ENCODE results near the gene GNRHR. TPM values are rescaled to one million over a fixed set of nuclear protein-coding genes. Genes with fewer than 3 reads are reported as not detected.

Gene GNRHR
- polyA plus RNA-seq, 1 of the 3 experiments (the other 2 are of a cell fraction), result 0.02 TPM

DNA sequence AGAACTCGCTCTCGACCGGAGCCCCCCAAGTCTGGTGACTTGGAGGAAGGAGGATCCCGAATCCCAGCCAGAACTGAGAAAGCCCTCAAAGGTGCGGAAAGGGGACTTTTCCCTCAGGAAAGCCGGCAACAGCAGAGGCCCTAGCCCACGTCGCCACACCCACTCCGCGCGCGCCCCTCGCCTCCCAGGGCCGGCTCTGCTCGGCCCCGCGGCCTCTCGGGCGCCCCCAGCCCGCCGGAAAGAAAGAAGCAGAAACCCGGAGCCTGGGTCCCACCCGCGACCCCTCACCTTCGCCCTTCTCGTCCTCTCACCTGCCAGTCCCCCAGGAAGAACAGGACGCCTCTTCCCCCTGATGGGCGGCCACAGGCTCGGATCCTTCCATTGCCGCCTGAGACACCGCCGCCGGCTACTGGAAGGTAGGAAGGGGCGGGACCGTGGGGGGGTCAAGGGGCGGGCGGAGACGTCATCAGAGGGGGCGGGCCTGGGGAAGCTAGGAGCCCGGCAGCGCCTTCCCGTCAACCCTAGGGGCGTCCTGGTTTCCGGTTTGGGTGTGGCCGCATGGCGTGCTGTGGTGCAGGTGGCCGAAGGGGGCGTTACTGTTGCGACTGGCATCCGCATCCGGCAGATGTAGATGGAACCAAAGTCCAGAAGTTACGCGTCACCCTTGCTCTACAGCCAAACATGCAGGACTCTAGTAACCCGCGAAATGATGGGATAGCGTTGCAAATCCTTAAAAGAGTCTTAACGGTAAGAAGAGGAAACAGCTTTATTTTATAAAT, 53.3 kb downstream of the GNRHR start, which contains the start of gene UBA6 (continued):
- TF ChIP-seq, protein P1, sequence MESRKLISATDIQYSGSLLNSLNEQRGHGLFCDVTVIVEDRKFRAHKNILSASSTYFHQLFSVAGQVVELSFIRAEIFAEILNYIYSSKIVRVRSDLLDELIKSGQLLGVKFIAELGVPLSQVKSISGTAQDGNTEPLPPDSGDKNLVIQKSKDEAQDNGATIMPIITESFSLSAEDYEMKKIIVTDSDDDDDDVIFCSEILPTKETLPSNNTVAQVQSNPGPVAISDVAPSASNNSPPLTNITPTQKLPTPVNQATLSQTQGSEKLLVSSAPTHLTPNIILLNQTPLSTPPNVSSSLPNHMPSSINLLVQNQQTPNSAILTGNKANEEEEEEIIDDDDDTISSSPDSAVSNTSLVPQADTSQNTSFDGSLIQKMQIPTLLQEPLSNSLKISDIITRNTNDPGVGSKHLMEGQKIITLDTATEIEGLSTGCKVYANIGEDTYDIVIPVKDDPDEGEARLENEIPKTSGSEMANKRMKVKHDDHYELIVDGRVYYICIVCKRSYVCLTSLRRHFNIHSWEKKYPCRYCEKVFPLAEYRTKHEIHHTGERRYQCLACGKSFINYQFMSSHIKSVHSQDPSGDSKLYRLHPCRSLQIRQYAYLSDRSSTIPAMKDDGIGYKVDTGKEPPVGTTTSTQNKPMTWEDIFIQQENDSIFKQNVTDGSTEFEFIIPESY (IDR thresholded peaks at IDR 0.05; ENCODE audit: borderline replicate concordance, low read depth), result no peak
- TF ChIP-seq RXRA (IDR thresholded peaks at IDR 0.05; ENCODE audit: borderline replicate concordance, low read depth), result no peak
- TF ChIP-seq EP300 (IDR thresholded peaks at IDR 0.05; ENCODE audit: borderline replicate concordance in 1 of 2, low read depth in 1 of 2, low read length in 1 of 2), result no peak
- TF ChIP-seq FOSL2 (IDR thresholded peaks at IDR 0.05; ENCODE audit: borderline replicate concordance, low read depth), result no peak
- no peak for TF ChIP-seq SMC3 (IDR thresholded peaks at IDR 0.05; ENCODE audit: low read depth, low read length)
- no peak for TF ChIP-seq NRF1 (IDR thresholded peaks at IDR 0.05; ENCODE audit: low read depth, low read length)
- no peak for TF ChIP-seq TEAD4 (IDR thresholded peaks at IDR 0.05; ENCODE audit: borderline replicate concordance, insufficient read depth)
- TF ChIP-seq, protein P2, sequence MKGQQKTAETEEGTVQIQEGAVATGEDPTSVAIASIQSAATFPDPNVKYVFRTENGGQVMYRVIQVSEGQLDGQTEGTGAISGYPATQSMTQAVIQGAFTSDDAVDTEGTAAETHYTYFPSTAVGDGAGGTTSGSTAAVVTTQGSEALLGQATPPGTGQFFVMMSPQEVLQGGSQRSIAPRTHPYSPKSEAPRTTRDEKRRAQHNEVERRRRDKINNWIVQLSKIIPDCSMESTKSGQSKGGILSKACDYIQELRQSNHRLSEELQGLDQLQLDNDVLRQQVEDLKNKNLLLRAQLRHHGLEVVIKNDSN (IDR thresholded peaks at IDR 0.05; ENCODE audit: borderline replicate concordance, low read depth), result 0 out of 2 replicates have a peak, but pooled peaks have one; percentile 16
- TF ChIP-seq RAD21 (IDR thresholded peaks at IDR 0.05; ENCODE audit: low read length), result no peak
- peak; percentile 41; the same call in 1 of the 2 replicates for TF ChIP-seq TCF12 (IDR thresholded peaks at IDR 0.05)
- TF ChIP-seq MXI1 (IDR thresholded peaks at IDR 0.05; ENCODE audit: low read depth, low read length), result peak; percentile 87

DNA sequence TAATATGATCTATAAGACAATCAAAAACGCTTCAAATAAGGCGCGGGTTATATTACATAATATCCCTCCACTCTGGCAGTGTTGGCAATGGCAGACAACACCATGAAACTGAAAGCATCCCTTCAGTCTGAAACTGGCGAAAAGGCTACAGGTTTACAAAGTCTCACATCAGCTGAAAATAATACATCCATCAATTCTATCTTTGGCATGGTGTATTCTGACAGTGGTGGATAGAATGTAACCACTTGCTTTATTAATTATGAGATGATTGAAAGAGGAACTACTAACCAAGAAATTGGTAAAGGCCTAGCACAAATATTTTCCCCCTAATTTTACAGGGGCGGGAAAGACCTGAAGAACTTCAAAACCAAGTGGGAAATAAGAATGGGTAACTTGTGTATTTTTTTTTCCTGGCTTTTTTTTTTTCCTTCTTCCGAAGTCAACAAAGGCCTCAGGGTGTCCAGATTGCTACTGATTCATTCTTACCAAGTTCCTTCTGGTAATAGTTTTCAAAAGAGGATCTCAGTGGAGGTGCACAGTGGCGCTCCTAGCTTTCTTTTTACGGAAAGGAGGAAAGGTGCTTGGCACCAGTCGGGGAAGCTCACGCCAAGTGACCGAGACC, 54.0 kb downstream of the GNRHR start:
- H3K4me3 ChIP-seq (ENCODE audit: low read depth in 2 of 2, low read length in 1 of 2), result peak overlapping the region; percentile 82 to 86
- no peaks in the 10 kb centered on the region for H3K9me2 ChIP-seq
- whole genome bisulfite sequencing (ENCODE audit: low lambda C conversion rate), result 12% methylated on average over 11 of the region's 11 CpGs
- ChIA-PET CTCF (interaction anchor here (1.3 to 2.6 kb wide), 6 partner anchors 14 to 78 kb away, joined by 3 to 9 read pairs (median 6); no protein-coding TSS in a partner anchor), POLR2A (interaction anchor here (2.7 kb wide), 1 partner anchor 12 kb away, joined by 7 read pairs; no protein-coding TSS in a partner anchor)
- H3K27me3 ChIP-seq (ENCODE audit: insufficient read depth), result no peaks in the 10 kb centered on the region
- peaks cover 11 to 20% of the 10 kb centered on the region in 2 experiments for H3K36me3 ChIP-seq (replicated peaks in 1 of 2; ENCODE audit: control insufficient read depth in 1 of 2, insufficient read depth in 2 of 2, low read length in 1 of 2)
- no peaks in the 10 kb centered on the region for H3F3A ChIP-seq (replicated peaks; ENCODE audit: insufficient read depth)
- peak overlapping the region; percentile 85 to 90 for H3K27ac ChIP-seq (ENCODE audit: low read depth in 2 of 2, low read length in 1 of 2)
- no peaks in the 10 kb centered on the region for H3K9me3 ChIP-seq
- TF ChIP-seq, protein P3, sequence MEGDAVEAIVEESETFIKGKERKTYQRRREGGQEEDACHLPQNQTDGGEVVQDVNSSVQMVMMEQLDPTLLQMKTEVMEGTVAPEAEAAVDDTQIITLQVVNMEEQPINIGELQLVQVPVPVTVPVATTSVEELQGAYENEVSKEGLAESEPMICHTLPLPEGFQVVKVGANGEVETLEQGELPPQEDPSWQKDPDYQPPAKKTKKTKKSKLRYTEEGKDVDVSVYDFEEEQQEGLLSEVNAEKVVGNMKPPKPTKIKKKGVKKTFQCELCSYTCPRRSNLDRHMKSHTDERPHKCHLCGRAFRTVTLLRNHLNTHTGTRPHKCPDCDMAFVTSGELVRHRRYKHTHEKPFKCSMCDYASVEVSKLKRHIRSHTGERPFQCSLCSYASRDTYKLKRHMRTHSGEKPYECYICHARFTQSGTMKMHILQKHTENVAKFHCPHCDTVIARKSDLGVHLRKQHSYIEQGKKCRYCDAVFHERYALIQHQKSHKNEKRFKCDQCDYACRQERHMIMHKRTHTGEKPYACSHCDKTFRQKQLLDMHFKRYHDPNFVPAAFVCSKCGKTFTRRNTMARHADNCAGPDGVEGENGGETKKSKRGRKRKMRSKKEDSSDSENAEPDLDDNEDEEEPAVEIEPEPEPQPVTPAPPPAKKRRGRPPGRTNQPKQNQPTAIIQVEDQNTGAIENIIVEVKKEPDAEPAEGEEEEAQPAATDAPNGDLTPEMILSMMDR (IDR thresholded peaks at IDR 0.05), result no peak
- no peak for TF ChIP-seq TCF12 (IDR thresholded peaks at IDR 0.05)
- TF ChIP-seq RXRA (IDR thresholded peaks at IDR 0.05; ENCODE audit: borderline replicate concordance, low read depth), result no peak
- no peak for TF ChIP-seq ELF1 (IDR thresholded peaks at IDR 0.05)
- TF ChIP-seq RAD21 (IDR thresholded peaks at IDR 0.05; ENCODE audit: low read length), result no peak
- TF ChIP-seq, protein P4, sequence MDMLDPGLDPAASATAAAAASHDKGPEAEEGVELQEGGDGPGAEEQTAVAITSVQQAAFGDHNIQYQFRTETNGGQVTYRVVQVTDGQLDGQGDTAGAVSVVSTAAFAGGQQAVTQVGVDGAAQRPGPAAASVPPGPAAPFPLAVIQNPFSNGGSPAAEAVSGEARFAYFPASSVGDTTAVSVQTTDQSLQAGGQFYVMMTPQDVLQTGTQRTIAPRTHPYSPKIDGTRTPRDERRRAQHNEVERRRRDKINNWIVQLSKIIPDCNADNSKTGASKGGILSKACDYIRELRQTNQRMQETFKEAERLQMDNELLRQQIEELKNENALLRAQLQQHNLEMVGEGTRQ (IDR thresholded peaks at IDR 0.05; ENCODE audit: borderline replicate concordance, low read depth, low read length), result no peak
- TF ChIP-seq FOSL2 (IDR thresholded peaks at IDR 0.05; ENCODE audit: borderline replicate concordance, low read depth), result no peak
- TF ChIP-seq GATA2 (CRISPR knock-in tag; IDR thresholded peaks at IDR 0.05), result no peak
- DNase-seq, result peak; percentile 15
- H3K79me2 ChIP-seq (ENCODE audit: insufficient read depth), result peaks cover 96% of the 10 kb centered on the region
- peak overlapping the region; percentile 84 for H3K4me2 ChIP-seq
- H3K9ac ChIP-seq, result peak overlapping the region; percentile 88
- H3K4me1 ChIP-seq (ENCODE audit: control insufficient read depth in 1 of 2, insufficient read depth in 2 of 2, low read depth in 1 of 2, low read length in 1 of 2), result peaks cover 0 to 7% of the 10 kb centered on the region in 2 experiments; a peak in 3 of 4 replicates
- peak overlapping the region; percentile 98; the same call in 1 of the 2 replicates for H2AFZ ChIP-seq (ENCODE audit: low read depth)
- no peaks in the 10 kb centered on the region; the same call in 1 of the 2 replicates for H4K20me1 ChIP-seq (ENCODE audit: insufficient read depth)

Measured in SK-N-SH (cell line).